NB4 (cell line): ENCODE results near the gene GRPR.
"Not testable (repeated sequence)": the region's sequence is repeated elsewhere in the genome, so short reads cannot be mapped to it uniquely, and the experiment has no call there.

ENCODE experiments used
- MAX ChIP-seq: IDR thresholded peaks from 2 replicates; pipeline ENCODE4 v1.6.1; 2011; ENCODE audit warnings: low read depth, low read length
- MYC ChIP-seq: IDR thresholded peaks from 2 replicates; pipeline ENCODE4 v1.6.1; 2011; ENCODE audit warnings: low read depth, low read length
- POLR2A ChIP-seq: IDR thresholded peaks from 2 replicates; pipeline ENCODE4 v1.6.1; 2011; ENCODE audit warnings: mild to moderate bottlenecking; ENCODE audit not compliant: insufficient read length; ENCODE audit errors: extremely low read depth
- TF ChIP-seq, protein P1 (sequence below): IDR thresholded peaks from one replicate; pipeline ENCODE4 v1.5.1; 2012; ENCODE audit warnings: low read depth, low read length

DNA sequence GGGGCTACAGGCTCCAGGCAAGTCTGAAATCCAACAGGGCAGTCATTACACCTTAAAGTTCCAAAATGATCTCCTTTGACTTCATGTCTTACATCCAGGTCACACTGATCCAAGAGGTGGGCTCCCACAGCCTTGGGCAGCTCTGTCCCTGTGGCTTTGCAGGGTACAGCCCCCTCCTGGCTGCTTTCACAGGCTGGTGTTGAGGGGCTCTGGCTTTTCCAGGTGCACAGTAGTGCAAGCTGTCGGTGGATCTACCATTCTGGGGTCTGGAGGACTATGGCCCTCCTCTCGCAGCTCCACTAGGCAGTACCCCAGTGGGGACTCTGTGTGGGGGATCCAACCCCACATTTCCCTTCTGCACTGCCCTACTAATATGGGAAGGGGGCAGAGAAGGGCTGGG, 37.8 kb downstream of the GRPR start:
- TF ChIP-seq, protein P1, sequence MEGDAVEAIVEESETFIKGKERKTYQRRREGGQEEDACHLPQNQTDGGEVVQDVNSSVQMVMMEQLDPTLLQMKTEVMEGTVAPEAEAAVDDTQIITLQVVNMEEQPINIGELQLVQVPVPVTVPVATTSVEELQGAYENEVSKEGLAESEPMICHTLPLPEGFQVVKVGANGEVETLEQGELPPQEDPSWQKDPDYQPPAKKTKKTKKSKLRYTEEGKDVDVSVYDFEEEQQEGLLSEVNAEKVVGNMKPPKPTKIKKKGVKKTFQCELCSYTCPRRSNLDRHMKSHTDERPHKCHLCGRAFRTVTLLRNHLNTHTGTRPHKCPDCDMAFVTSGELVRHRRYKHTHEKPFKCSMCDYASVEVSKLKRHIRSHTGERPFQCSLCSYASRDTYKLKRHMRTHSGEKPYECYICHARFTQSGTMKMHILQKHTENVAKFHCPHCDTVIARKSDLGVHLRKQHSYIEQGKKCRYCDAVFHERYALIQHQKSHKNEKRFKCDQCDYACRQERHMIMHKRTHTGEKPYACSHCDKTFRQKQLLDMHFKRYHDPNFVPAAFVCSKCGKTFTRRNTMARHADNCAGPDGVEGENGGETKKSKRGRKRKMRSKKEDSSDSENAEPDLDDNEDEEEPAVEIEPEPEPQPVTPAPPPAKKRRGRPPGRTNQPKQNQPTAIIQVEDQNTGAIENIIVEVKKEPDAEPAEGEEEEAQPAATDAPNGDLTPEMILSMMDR, result not testable (repeated sequence)
- TF ChIP-seq MAX, POLR2A, MYC: not testable (repeated sequence)
